GM19463 (cell line): ENCODE measurements around the gene SUCLG2.

Experiments
- ATAC-seq: cut with Tn5 transposase; IDR thresholded peaks from one replicate; pipeline ENCODE4 v1.9.1; 2021; ENCODE audit warnings: mild to moderate bottlenecking, moderate library complexity; ENCODE audit not compliant: unreplicated experiment

SUCLG2 gene

DNA sequence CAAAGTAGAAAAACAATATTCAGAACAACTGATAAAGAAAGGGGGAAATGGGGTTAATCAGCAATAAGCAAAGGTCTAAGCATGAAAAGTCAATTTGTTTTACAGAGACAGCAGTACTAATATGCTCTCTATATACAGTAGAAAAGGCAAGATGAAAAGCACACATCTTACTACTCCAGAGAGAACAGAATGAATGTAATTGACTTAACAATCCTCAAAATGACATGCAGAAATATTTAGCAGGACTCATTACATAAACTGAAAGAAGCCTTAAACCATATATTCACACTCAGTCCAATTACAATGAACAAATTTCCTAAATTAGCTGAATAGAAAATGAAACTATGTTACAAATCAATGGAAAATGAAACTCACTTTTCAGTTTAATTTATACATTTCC lies 319.8 kb downstream of the SUCLG2 start:
- no peak for ATAC-seq

GRCh38 chr3:67329358-67329757 lies 325.1 kb downstream of the SUCLG2 start:
- ATAC-seq, result peak; percentile 86

GRCh38 chr3:67327582-67327981 lies 326.8 kb downstream of the SUCLG2 start:
- no peak for ATAC-seq

DNA sequence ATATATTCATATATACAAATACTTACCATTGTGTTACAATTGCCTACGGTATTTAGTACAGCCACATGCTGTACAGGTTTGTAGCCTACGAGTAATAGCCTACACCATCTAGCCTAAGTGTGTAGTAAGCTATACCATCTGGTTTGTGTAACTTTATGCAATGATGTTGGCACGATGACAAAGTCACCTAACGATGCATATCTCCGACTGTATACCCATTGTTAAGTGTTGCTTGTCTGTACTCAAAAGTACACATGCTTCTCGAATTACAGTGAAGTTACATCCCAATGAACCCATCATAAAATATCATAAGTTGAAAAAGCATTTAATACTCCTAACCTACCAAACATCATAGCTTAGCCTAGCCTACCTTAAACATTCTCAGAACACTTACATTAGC lies 329.2 kb downstream of the SUCLG2 start:
- no peak for ATAC-seq
